Right lobe of liver (tissue), 6 donors: ENCODE measurements around the gene NRXN3. TPM values are rescaled to one million over a fixed set of nuclear protein-coding genes. Genes with fewer than 3 reads are reported as not detected.
A peak's percentile ranks its signal among the peaks of the same experiment; 100 is the strongest.

ENCODE experiments used
- ATAC-seq, 4 donors: fragments of 200-7000 bp; cut with Tn5 transposase; one replicate each; pipeline ENCODE4 v1.9.1; 2020; ENCODE audit warnings: mild to moderate bottlenecking in 4 of 4, moderate library complexity in 4 of 4
- DNase-seq, 3 donors: peaks; one replicate each; pipeline ENCODE4 v3.0.0-alpha.2; 2020
- H3K27ac ChIP-seq, 3 donors: fragments of 200-600 bp; one replicate each; pipeline ENCODE4 v1.8.0; 2022
- H3K27me3 ChIP-seq, 2 donors: fragments of 200-600 bp; one replicate each; pipeline ENCODE4 v1.8.0; 2022
- H3K36me3 ChIP-seq, 4 donors: fragments of 200-600 bp; sonication (generic) in 1 of 4; one replicate each; pipeline versions ENCODE4 v1.5.1 to v1.8.0; 2017 to 2022; ENCODE audit warnings: control low read depth in 1 of 4
- H3K4me1 ChIP-seq, 4 donors: fragments of 200-600 bp; sonication (generic) in 1 of 4; one replicate each; pipeline versions ENCODE4 v1.5.1 to v1.8.0; 2017 to 2022; ENCODE audit warnings: control low read depth in 1 of 4
- H3K4me3 ChIP-seq, 3 donors: fragments of 200-600 bp; one replicate each; pipeline ENCODE4 v1.8.0; 2022
- H3K9me3 ChIP-seq, 4 donors: fragments of 200-600 bp; sonication (generic) in 1 of 4; one replicate each; pipeline versions ENCODE4 v1.5.1 to v1.8.0; 2017 to 2022; ENCODE audit warnings: control low read depth in 1 of 4
- POLR2A ChIP-seq: fragments of 450-650 bp; IDR thresholded peaks from one replicate; pipeline ENCODE4 v1.6.1; 2017; ENCODE audit warnings: antibody characterized with exemption, mild to moderate bottlenecking
- WGBS: methylation state at CpG from one replicate; pipeline ENCODE4 v1.1.6; 2018; ENCODE audit warnings: low coverage, low lambda C conversion rate; ENCODE audit not compliant: insufficient coverage; ENCODE audit errors: missing lambda C conversion rate; 5-methylcytosine and 5-hydroxymethylcytosine counted together
- intact Hi-C, 2 donors: fragments of 100-400 bp; cut with DNase I; formaldehyde crosslinking; loops; one replicate each; pipeline versions ENCODE4 v1.11.2 to v1.14.1; 2022
- total RNA-seq, 6 experiments: library from RNA; depleted of rRNA in 2 of 6; stranded (reverse); fragments of >200 nt in 2 of 6; fragmentation: NEBNext Ultra II Directional in 3 of 6; extraction: Animal tissue kit (Norgen Biotek cat#: 25700) in 3 of 6; gene quantifications; one replicate each; pipeline versions ENCODE4 v1.1.0 to v1.2.4, GENCODE V29; 2016 to 2023
- TF ChIP-seq, protein P1 (sequence below), 4 donors: fragments of 200-600 bp in 3 of 4; fragments of 450-650 bp in 1 of 4; IDR thresholded peaks; one replicate each; pipeline versions ENCODE4 v1.5.1 to v1.8.0; 2016 to 2022; ENCODE audit warnings: antibody characterized with exemption in 4 of 4, mild to moderate bottlenecking in 2 of 4
- donor health status: DM: no; HTN: yes; CAD: no.
- donor health status: DM: no; HTN: no; CAD: no.
- donor health status: DM: no; HTN: no; CAD: no.
- donor health status: DM: no; HTN: yes; CAD: no.
- donor health status: DM: no; HTN: yes; CAD: no.

NRXN3 gene
- total RNA-seq, 6 experiments from 2014 or later: 0.06 to 0.51 (median 0.23) TPM; not detected in 1

DNA sequence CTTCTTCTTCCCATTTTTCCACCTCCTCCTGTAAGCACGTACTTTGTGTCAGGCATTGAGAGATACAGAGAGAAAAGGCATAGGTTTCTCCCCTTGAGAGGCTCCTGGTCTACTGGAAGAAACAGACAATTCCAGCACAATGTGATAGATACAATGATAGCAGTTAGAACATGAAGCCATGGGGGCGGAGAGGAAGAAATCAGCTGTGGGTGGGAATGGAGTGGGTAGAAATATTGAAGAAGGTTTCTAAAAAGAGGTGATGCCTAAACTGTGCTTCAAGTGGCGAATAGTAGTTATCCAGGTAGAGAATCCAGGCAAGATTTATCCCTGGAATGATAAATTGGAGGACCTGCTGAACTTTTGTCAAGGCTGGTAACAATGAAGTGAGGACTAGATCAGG, 528.8 kb downstream of the NRXN3 start:
- H3K9me3 ChIP-seq: no peaks in the 10 kb centered on the region
- no peaks in the 10 kb centered on the region for H3K27me3 ChIP-seq
- no peaks in the 10 kb centered on the region for H3K36me3 ChIP-seq
- TF ChIP-seq POLR2A: no peak
- TF ChIP-seq, protein P1, sequence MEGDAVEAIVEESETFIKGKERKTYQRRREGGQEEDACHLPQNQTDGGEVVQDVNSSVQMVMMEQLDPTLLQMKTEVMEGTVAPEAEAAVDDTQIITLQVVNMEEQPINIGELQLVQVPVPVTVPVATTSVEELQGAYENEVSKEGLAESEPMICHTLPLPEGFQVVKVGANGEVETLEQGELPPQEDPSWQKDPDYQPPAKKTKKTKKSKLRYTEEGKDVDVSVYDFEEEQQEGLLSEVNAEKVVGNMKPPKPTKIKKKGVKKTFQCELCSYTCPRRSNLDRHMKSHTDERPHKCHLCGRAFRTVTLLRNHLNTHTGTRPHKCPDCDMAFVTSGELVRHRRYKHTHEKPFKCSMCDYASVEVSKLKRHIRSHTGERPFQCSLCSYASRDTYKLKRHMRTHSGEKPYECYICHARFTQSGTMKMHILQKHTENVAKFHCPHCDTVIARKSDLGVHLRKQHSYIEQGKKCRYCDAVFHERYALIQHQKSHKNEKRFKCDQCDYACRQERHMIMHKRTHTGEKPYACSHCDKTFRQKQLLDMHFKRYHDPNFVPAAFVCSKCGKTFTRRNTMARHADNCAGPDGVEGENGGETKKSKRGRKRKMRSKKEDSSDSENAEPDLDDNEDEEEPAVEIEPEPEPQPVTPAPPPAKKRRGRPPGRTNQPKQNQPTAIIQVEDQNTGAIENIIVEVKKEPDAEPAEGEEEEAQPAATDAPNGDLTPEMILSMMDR (IDR thresholded peaks at IDR 0.05): no peak
- ATAC-seq (no peak), DNase-seq (no peak)
- no peaks in the 10 kb centered on the region for H3K4me1 ChIP-seq
- 19% methylated on average over 3 of the region's 3 CpGs for WGBS
- H3K4me3 ChIP-seq: no peak overlapping the region
- intact Hi-C loops: no loop called here
- no peak overlapping the region for H3K27ac ChIP-seq

DNA sequence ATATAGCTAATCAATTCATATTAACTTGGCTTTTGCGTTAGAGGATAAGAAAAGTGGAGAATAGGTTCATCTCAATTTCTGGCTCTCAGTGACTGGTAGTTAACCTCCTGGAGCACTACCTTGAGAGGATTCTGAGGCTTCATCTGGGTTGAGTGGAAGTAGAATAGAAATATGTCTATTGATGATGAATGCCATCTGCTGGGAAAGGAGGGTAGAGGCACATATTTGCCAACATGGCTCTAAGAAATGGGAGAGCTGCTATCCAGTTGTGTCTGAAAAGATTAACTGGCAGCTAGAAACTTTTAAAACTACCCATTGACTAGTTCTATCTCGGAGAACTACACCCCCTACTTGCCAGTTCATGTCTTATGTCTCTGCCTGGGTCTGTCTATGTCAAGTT, 530.1 kb downstream of the NRXN3 start:
- no peaks in the 10 kb centered on the region for H3K36me3 ChIP-seq
- H3K9me3 ChIP-seq: no peaks in the 10 kb centered on the region
- intact Hi-C loops: no loop called here
- ATAC-seq (no peak), DNase-seq (no peak)
- no peaks in the 10 kb centered on the region for H3K4me1 ChIP-seq
- no peaks in the 10 kb centered on the region for H3K27me3 ChIP-seq
- H3K4me3 ChIP-seq: no peak overlapping the region
- no peak overlapping the region for H3K27ac ChIP-seq
- 18% methylated on average over 2 of the region's 2 CpGs for WGBS
- TF ChIP-seq, protein P1 (IDR thresholded peaks at IDR 0.05): no peak
- no peak for TF ChIP-seq POLR2A

DNA sequence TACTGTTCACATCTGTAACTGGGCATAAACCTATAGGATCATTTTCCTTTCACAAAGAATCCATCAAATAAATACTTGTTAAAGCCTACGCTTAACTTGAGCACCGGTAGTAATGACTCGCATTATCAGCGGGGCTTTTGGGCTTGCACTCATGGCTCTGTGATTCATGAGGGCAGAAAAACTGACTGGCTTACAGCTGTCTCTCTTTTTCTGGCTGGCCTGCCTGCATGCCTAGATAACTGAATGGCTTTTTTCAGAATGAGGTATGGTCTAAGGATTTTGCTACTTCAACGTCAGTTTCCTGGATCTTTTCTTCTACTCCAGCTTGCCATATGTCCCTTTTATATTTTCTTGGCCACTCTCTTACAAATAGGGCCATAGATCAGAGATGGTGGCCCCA, 531.1 kb downstream of the NRXN3 start:
- intact Hi-C loops: no loop called here
- Histone ChIP-seq H3K36me3 (no peaks in the 10 kb centered on the region), H3K27ac (no peak overlapping the region), H3K9me3 (no peaks in the 10 kb centered on the region), H3K27me3 (no peaks in the 10 kb centered on the region), H3K4me3 (no peak overlapping the region), H3K4me1 (peaks cover 0 to 6% (median 0%) of the 10 kb centered on the region in 4 donors)
- no peak for TF ChIP-seq POLR2A
- TF ChIP-seq, protein P1 (IDR thresholded peaks at IDR 0.05): no peak
- DNase-seq: no peak
- 44% methylated on average over 5 of the region's 5 CpGs for WGBS
- no peak for ATAC-seq

DNA sequence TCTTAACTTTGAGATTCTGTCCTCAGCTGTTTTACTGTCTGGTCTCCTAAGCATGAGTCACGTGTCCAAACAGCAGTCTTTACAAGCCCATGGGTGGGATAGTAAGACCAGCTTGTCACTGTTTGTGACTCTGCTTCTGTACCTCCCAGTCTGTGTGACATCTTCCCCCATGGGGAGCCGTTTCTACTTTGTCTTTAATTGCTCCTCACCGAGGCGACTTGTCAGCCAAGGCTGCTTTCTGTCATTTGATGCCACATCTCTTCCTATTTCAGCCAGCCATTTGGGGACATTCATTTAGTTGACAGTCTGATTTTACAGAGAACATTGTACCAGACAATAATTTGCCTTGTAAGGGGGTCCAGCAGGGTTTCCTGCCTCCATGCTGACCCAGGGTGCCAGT, 534.8 kb downstream of the NRXN3 start:
- Histone ChIP-seq H3K27me3 (no peaks in the 10 kb centered on the region), H3K4me1 (peaks cover 0 to 8% (median 0%) of the 10 kb centered on the region in 4 donors), H3K4me3 (no peak overlapping the region), H3K36me3 (no peaks in the 10 kb centered on the region), H3K9me3 (no peaks in the 10 kb centered on the region), H3K27ac (no peak overlapping the region)
- intact Hi-C loops: no loop called here
- WGBS: 32% methylated on average over 4 of the region's 4 CpGs
- DNase-seq (no peak), ATAC-seq (no peak)
- no peak for TF ChIP-seq POLR2A
- TF ChIP-seq, protein P1 (IDR thresholded peaks at IDR 0.05): no peak

DNA sequence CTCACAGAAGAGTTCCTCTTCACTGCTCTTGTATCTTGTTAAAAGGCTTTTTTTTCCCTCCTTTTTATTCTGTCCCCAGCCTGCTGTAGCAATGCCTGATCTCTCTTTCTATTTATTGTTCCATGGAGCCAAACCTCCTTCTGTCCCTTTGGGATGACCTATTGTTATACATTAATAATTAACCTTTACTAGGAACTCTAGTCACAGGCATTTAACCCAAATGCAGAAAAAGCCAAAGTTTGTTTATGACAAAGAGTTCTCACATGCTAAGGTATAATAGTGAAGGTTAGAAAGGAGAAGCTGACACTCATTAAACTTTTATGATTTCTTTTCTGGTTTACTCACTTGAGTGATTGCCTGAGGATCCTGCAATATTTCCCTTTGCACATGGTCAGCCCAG, 535.8 kb downstream of the NRXN3 start:
- peaks cover 0 to 8% (median 0%) of the 10 kb centered on the region in 4 donors for H3K4me1 ChIP-seq
- peak overlapping the region in 1 of 3 donors; percentile 30 for H3K27ac ChIP-seq
- no peaks in the 10 kb centered on the region for H3K27me3 ChIP-seq
- no peak for DNase-seq
- TF ChIP-seq POLR2A: no peak
- TF ChIP-seq, protein P1 (IDR thresholded peaks at IDR 0.05): no peak
- H3K36me3 ChIP-seq: no peaks in the 10 kb centered on the region
- no peaks in the 10 kb centered on the region for H3K9me3 ChIP-seq
- intact Hi-C loops: no loop called here
- ATAC-seq: peak in 1 of 4 donors; percentile 89
- H3K4me3 ChIP-seq: no peak overlapping the region
